ENCODE measurements around the gene ELP6. TPM values are rescaled to one million over a fixed set of nuclear protein-coding genes. Genes with fewer than 3 reads are reported as not detected.

ELP6 gene
- total RNA-seq, 1 experiment from 2014 or later = 26.9 TPM

DNA sequence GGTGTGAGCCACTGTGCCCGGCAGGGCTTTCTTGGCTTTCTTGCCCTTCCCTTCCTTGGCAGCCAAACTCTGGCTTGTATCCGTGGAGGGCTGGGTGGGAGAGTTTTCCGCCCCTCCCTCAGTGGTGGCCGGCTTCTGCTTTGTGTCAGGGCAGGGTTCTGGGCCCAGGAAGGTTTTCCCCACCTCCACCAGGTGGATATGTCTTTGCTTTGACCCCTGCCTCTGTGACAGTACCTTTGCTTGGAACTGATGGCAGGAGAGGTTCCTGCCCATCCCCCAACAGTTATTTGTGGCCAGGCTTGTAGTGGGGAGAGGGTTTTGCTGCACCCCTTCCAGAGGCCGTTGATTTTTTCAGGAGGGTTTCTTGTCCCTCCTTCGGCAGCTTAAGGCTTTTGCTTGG lies 40.8 kb upstream of the ELP6 start:
- no peak overlapping the region for H3K27ac ChIP-seq (ENCODE audit: low read length)
- H3K27me3 ChIP-seq (ENCODE audit: control insufficient read depth, insufficient read depth, low read length) = no peaks in the 10 kb centered on the region
- intact Hi-C loops (cut with micrococcal nuclease; ENCODE audit: unreplicated experiment) = no loop called here
- TF ChIP-seq, protein P1, sequence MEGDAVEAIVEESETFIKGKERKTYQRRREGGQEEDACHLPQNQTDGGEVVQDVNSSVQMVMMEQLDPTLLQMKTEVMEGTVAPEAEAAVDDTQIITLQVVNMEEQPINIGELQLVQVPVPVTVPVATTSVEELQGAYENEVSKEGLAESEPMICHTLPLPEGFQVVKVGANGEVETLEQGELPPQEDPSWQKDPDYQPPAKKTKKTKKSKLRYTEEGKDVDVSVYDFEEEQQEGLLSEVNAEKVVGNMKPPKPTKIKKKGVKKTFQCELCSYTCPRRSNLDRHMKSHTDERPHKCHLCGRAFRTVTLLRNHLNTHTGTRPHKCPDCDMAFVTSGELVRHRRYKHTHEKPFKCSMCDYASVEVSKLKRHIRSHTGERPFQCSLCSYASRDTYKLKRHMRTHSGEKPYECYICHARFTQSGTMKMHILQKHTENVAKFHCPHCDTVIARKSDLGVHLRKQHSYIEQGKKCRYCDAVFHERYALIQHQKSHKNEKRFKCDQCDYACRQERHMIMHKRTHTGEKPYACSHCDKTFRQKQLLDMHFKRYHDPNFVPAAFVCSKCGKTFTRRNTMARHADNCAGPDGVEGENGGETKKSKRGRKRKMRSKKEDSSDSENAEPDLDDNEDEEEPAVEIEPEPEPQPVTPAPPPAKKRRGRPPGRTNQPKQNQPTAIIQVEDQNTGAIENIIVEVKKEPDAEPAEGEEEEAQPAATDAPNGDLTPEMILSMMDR (IDR thresholded peaks at IDR 0.05) = no peak
- TF ChIP-seq TCF7L2 (IDR thresholded peaks at IDR 0.05; ENCODE audit: low read depth, low read length) (no peak), POLR2AphosphoS5 (IDR thresholded peaks at IDR 0.05; ENCODE audit: low read depth, low read length) (no peak), SIN3A (IDR thresholded peaks at IDR 0.05; ENCODE audit: borderline replicate concordance, insufficient read depth, low read depth, low read length) (no peak)
- TF ChIP-seq, protein P2, sequence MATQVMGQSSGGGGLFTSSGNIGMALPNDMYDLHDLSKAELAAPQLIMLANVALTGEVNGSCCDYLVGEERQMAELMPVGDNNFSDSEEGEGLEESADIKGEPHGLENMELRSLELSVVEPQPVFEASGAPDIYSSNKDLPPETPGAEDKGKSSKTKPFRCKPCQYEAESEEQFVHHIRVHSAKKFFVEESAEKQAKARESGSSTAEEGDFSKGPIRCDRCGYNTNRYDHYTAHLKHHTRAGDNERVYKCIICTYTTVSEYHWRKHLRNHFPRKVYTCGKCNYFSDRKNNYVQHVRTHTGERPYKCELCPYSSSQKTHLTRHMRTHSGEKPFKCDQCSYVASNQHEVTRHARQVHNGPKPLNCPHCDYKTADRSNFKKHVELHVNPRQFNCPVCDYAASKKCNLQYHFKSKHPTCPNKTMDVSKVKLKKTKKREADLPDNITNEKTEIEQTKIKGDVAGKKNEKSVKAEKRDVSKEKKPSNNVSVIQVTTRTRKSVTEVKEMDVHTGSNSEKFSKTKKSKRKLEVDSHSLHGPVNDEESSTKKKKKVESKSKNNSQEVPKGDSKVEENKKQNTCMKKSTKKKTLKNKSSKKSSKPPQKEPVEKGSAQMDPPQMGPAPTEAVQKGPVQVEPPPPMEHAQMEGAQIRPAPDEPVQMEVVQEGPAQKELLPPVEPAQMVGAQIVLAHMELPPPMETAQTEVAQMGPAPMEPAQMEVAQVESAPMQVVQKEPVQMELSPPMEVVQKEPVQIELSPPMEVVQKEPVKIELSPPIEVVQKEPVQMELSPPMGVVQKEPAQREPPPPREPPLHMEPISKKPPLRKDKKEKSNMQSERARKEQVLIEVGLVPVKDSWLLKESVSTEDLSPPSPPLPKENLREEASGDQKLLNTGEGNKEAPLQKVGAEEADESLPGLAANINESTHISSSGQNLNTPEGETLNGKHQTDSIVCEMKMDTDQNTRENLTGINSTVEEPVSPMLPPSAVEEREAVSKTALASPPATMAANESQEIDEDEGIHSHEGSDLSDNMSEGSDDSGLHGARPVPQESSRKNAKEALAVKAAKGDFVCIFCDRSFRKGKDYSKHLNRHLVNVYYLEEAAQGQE (IDR thresholded peaks at IDR 0.05; ENCODE audit: insufficient read depth in 1 of 2, low read depth in 2 of 2, low read length in 1 of 2) = no peak
- H3K36me3 ChIP-seq (ENCODE audit: control insufficient read depth, insufficient read depth, low read length) = no peaks in the 10 kb centered on the region
- H3K4me3 ChIP-seq (ENCODE audit: low read depth in 2 of 2, low read length in 2 of 2) = no peak overlapping the region
- POLR2A ChIA-PET = no interaction called here
- no peaks in the 10 kb centered on the region for H3K4me1 ChIP-seq (ENCODE audit: control insufficient read depth, insufficient read depth, low read length)
- H3K9me3 ChIP-seq (ENCODE audit: control insufficient read depth, insufficient read depth, low read depth, low read length) = no peaks in the 10 kb centered on the region
- DNase-seq (ENCODE audit: low read depth, low spot score) = no peak
- in situ Hi-C loops (cut with HindIII; ENCODE audit: low pct_unique_long_range_greater_than_20kb, low sequenced_read_pairs) = no loop called here
- BruUV-seq (replicated peaks) = no TSS peak
- no peak for ATAC-seq
- CTCF ChIA-PET = no interaction called here

DNA sequence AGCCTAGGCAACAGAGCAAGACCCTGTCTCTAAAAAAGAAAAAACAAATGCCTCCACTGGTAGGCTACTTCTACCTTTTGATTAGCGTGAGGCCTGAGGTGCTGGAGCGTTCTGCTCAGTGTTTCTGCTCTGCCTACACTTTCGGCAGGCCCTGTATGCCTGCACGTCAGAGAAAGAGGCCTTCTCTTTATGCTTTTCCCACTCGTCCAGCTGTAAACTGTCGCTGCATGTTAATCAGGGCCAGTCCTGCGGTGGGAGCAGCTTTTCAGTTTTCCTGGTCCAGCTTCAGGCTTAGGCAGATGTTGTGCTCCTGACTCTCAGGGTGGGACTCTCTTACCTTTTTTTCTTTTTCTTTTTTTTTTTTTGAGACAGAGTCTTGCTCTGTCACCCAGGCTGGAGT lies 39.9 kb upstream of the ELP6 start:
- intact Hi-C loops (cut with micrococcal nuclease; ENCODE audit: unreplicated experiment) = no loop called here
- CTCF ChIA-PET = no interaction called here
- POLR2A ChIA-PET = no interaction called here
- no peaks in the 10 kb centered on the region for H3K27me3 ChIP-seq (ENCODE audit: control insufficient read depth, insufficient read depth, low read length)
- TF ChIP-seq POLR2AphosphoS5 (IDR thresholded peaks at IDR 0.05; ENCODE audit: low read depth, low read length) (no peak), TCF7L2 (IDR thresholded peaks at IDR 0.05; ENCODE audit: low read depth, low read length) (no peak), SIN3A (IDR thresholded peaks at IDR 0.05; ENCODE audit: borderline replicate concordance, insufficient read depth, low read depth, low read length) (no peak)
- TF ChIP-seq, protein P2 (IDR thresholded peaks at IDR 0.05; ENCODE audit: insufficient read depth in 1 of 2, low read depth in 2 of 2, low read length in 1 of 2) = no peak
- TF ChIP-seq, protein P1 (IDR thresholded peaks at IDR 0.05) = no peak
- no peaks in the 10 kb centered on the region for H3K9me3 ChIP-seq (ENCODE audit: control insufficient read depth, insufficient read depth, low read depth, low read length)
- no TSS peak for BruUV-seq (replicated peaks)
- H3K4me1 ChIP-seq (ENCODE audit: control insufficient read depth, insufficient read depth, low read length) = no peaks in the 10 kb centered on the region
- ATAC-seq = no peak
- no peak overlapping the region for H3K4me3 ChIP-seq (ENCODE audit: low read depth in 2 of 2, low read length in 2 of 2)
- no peak overlapping the region for H3K27ac ChIP-seq (ENCODE audit: low read length)
- DNase-seq (ENCODE audit: low read depth, low spot score) = no peak
- no peaks in the 10 kb centered on the region for H3K36me3 ChIP-seq (ENCODE audit: control insufficient read depth, insufficient read depth, low read length)
- in situ Hi-C loops (cut with HindIII; ENCODE audit: low pct_unique_long_range_greater_than_20kb, low sequenced_read_pairs) = no loop called here
